Keratinocyte (primary cell): Measurements from ENCODE around the gene MTCP1. TPM values are rescaled to one million over a fixed set of nuclear protein-coding genes. Genes with fewer than 3 reads are reported as not detected.

Experiments
- DNase-seq: peaks from one replicate; pipeline ENCODE4 v3.0.0-alpha.2; 2011; ENCODE audit warnings: low read depth, missing footprints, low spot score
- FAIRE-seq: peaks from 2 replicates; lab custom pipeline; 2011; peaks lifted over from hg19 to GRCh38; lab: Jason Lieb, UNC
- H2AFZ ChIP-seq: 2 replicates; pipeline ENCODE4 v1.6.0; 2012; ENCODE audit warnings: low read length, control low read depth, inconsistent platforms; ENCODE audit not compliant: control insufficient read depth
- H3K27ac ChIP-seq: 2 replicates; pipeline ENCODE4 v1.5.1; 2011; ENCODE audit warnings: low read length; ENCODE audit not compliant: control insufficient read depth, insufficient read depth
- H3K27me3 ChIP-seq: 3 replicates; pipeline ENCODE4 v1.6.0; 2011; ENCODE audit warnings: low read length; ENCODE audit not compliant: control insufficient read depth, insufficient read depth; ENCODE audit errors: extremely low read depth
- H3K36me3 ChIP-seq, 2 experiments: 2 replicates in 1 of 2; 3 replicates in 1 of 2; pipeline ENCODE4 v1.5.1; 2011; ENCODE audit warnings: low read length in 2 of 2, mild to moderate bottlenecking in 1 of 2; ENCODE audit not compliant: control insufficient read depth in 2 of 2, insufficient read depth in 2 of 2; ENCODE audit errors: extremely low read depth in 1 of 2
- H3K4me1 ChIP-seq: 3 replicates; pipeline ENCODE4 v1.5.1; 2011; ENCODE audit warnings: low read length; ENCODE audit not compliant: control insufficient read depth, insufficient read depth; ENCODE audit errors: extremely low read depth
- H3K4me2 ChIP-seq: 3 replicates; pipeline ENCODE4 v1.6.0; 2011; ENCODE audit warnings: low read depth, low read length; ENCODE audit not compliant: control insufficient read depth, insufficient read depth; ENCODE audit errors: extremely low read depth
- H3K4me3 ChIP-seq, 3 experiments: fragments of 200-600 bp in 1 of 3; sonication (generic) in 1 of 3; 2 replicates in 2 of 3; 3 replicates in 1 of 3; pipeline ENCODE4 v1.5.1; 2011 to 2016; ENCODE audit warnings: low read length in 3 of 3, mild to moderate bottlenecking in 3 of 3, control low read depth in 2 of 3, inconsistent platforms in 1 of 3, low read depth in 1 of 3, mixed read lengths in 1 of 3, mixed run types in 1 of 3, moderate library complexity in 1 of 3; ENCODE audit not compliant: control insufficient read depth in 2 of 3, insufficient read depth in 2 of 3; ENCODE audit errors: extremely low read depth in 1 of 3
- H3K79me2 ChIP-seq: 2 replicates; pipeline ENCODE4 v1.6.0; 2012; ENCODE audit warnings: low read length; ENCODE audit not compliant: control insufficient read depth, insufficient read depth
- H3K9ac ChIP-seq: 3 replicates; pipeline ENCODE4 v1.6.0; 2011; ENCODE audit warnings: low read length; ENCODE audit not compliant: control insufficient read depth, insufficient read depth; ENCODE audit errors: extremely low read depth
- H3K9me1 ChIP-seq: 3 replicates; pipeline ENCODE4 v1.6.0; 2011; ENCODE audit warnings: low read length; ENCODE audit not compliant: control insufficient read depth, insufficient read depth; ENCODE audit errors: extremely low read depth
- H3K9me3 ChIP-seq: 2 replicates; pipeline ENCODE4 v1.5.1; 2012; ENCODE audit warnings: low read depth, low read length; ENCODE audit not compliant: control insufficient read depth
- H4K20me1 ChIP-seq: 3 replicates; pipeline ENCODE4 v1.6.0; 2011; ENCODE audit warnings: low read length; ENCODE audit not compliant: control insufficient read depth, insufficient read depth; ENCODE audit errors: extremely low read depth
- CTCF ChIP-seq, 3 experiments: IDR thresholded peaks in 1 of 3; conservative IDR thresholded peaks in 1 of 3; optimal IDR thresholded peaks in 1 of 3; 2 replicates in 2 of 3; 3 replicates in 1 of 3; pipeline versions ENCODE3 to v1.5.1; 2011; ENCODE audit warnings: low read length in 3 of 3, mild to moderate bottlenecking in 3 of 3, moderate library complexity in 2 of 3, control low read depth in 1 of 3, inconsistent platforms in 1 of 3; ENCODE audit not compliant: insufficient read depth in 2 of 3; ENCODE audit errors: extremely low read depth in 1 of 3
- EZH2 ChIP-seq: IDR thresholded peaks from one replicate; pipeline ENCODE4 v1.6.1; 2012; ENCODE audit warnings: inconsistent platforms, mild to moderate bottlenecking, low read length, moderate library complexity
- dilution Hi-C: fragments of 300-500 bp; cut with MboI; formaldehyde crosslinking; loops from one replicate; pipeline ENCODE4 v1.7.0; 2020; ENCODE audit warnings: low sequenced_read_pairs; ENCODE audit not compliant: extremely low pct_ligation_motif_present
- polyA minus RNA-seq, 3 experiments: library from RNA; depleted of rRNA, polyadenylated mRNA; stranded (reverse); fragments of >200 nt; gene quantifications; 1 replicate in 1 of 3; 2 replicates in 1 of 3; 3 replicates in 1 of 3; pipeline ENCODE4 v1.2.3, GENCODE V29; 2011
- polyA plus RNA-seq, 5 experiments: library from polyadenylated mRNA; depleted of rRNA in 3 of 5; stranded (reverse) in 3 of 5; stranded (forward) in 1 of 5; unstranded in 1 of 5; fragments of >200 nt; gene quantifications; 1 replicate in 1 of 5; 2 replicates in 3 of 5; 3 replicates in 1 of 5; pipeline versions ENCODE4 v1.2.1 to v1.2.3, GENCODE V29; 2011 to 2012; ENCODE audit warnings: missing spikeins in 2 of 5, low read depth in 1 of 5, low replicate concordance in 1 of 5

MTCP1 gene
- 4.7 to 20.2 TPM (median 5.0 TPM) in 3 replicates for polyA plus RNA-seq
- polyA plus RNA-seq (2011; ENCODE audit: low read depth) = 19.1 TPM
- polyA plus RNA-seq (2011; cell fraction: cytosol; rRNA removed) = 12.2 and 24.1 TPM in 2 replicates
- polyA plus RNA-seq (2011; cell fraction: nucleus; rRNA removed) = 4.0 and 6.5 TPM in 2 replicates
- polyA plus RNA-seq (2012; ENCODE audit: low replicate concordance) = 14.6 and 14.8 TPM in 2 replicates
- polyA minus RNA-seq = 0.56 to 3.9 TPM (median 2.3 TPM) in 3 replicates
- polyA minus RNA-seq (2011; cell fraction: cytosol; rRNA and poly(A)+ RNA removed) = not detected
- polyA minus RNA-seq (2011; cell fraction: nucleus; rRNA and poly(A)+ RNA removed) = 0.95 and 1.5 TPM in 2 replicates

- Histone ChIP-seq H3K79me2 (peaks cover 28% of the 10 kb centered on the region), H3K36me3 (peaks cover 0 to 4% of the 10 kb centered on the region in 2 experiments), H3K4me1 (peaks cover 4% of the 10 kb centered on the region), H2AFZ (peak within 1 kb of the TSS; percentile 86), H4K20me1 (no peaks in the 10 kb centered on the region), H3K27ac (peak within 1 kb of the TSS; percentile 76), H3K4me3 (peak within 1 kb of the TSS; percentile 53 to 85 (median 78)), H3K9ac (peak within 1 kb of the TSS; percentile 88), H3K27me3 (no peaks in the 10 kb centered on the region), H3K9me3 (no peaks in the 10 kb centered on the region), H3K9me1 (no peaks in the 10 kb centered on the region), H3K4me2 (peak within 1 kb of the TSS; percentile 82)
- TF ChIP-seq CTCF (optimal IDR thresholded peaks at IDR 0.05 in 1 of 3, IDR thresholded peaks at IDR 0.05 in 1 of 3, conservative IDR thresholded peaks at IDR 0.05 in 1 of 3; ENCODE audit: extremely low read depth in 1 of 3, insufficient read depth in 2 of 3, low read length in 3 of 3) (no peak), EZH2 (no peak)
- DNase-seq (peak; percentile 17), FAIRE-seq (no peak)
- dilution Hi-C loops = no loop called here
Measured at GRCh38 chrX:155070975-155071693, at the start of gene MTCP1, which contains the start of the genes BRCC3 and CMC4. Gene MTCP1, minus strand, starts transcription at chrX:155071136. Its CDS starts 5,126 bp downstream, at chrX:155066010. Gene BRCC3, plus strand, starts transcription at chrX:155071508. Its CDS starts 20 bp downstream, at chrX:155071528. Gene CMC4, minus strand, starts transcription at chrX:155071136. Its CDS starts 7,113 bp downstream, at chrX:155064023.

GRCh38 chrX:155115174-155115819 is 44.4 kb upstream of the MTCP1 start:
- H2AFZ ChIP-seq = no peak overlapping the region
- H3K9me3 ChIP-seq = no peaks in the 10 kb centered on the region
- dilution Hi-C loops = no loop called here
- no peaks in the 10 kb centered on the region for H3K79me2 ChIP-seq
- no peak overlapping the region for H3K9ac ChIP-seq
- H3K4me2 ChIP-seq = no peak overlapping the region
- H3K36me3 ChIP-seq = peaks cover 0 to 1% of the 10 kb centered on the region in 2 experiments
- TF ChIP-seq EZH2 = no peak
- no peak for TF ChIP-seq CTCF (optimal IDR thresholded peaks at IDR 0.05 in 1 of 3, IDR thresholded peaks at IDR 0.05 in 1 of 3, conservative IDR thresholded peaks at IDR 0.05 in 1 of 3; ENCODE audit: extremely low read depth in 1 of 3, insufficient read depth in 2 of 3, low read length in 3 of 3)
- H4K20me1 ChIP-seq = no peaks in the 10 kb centered on the region
- FAIRE-seq = no peak
- peaks cover 4% of the 10 kb centered on the region for H3K4me1 ChIP-seq
- H3K27ac ChIP-seq = no peak overlapping the region
- no peaks in the 10 kb centered on the region for H3K9me1 ChIP-seq
- H3K27me3 ChIP-seq = no peaks in the 10 kb centered on the region
- no peak for DNase-seq
- no peak overlapping the region for H3K4me3 ChIP-seq
